Fibroblast of pulmonary artery (primary cell): Measurements from ENCODE around the gene SLX4.

Experiments used
- DNase-seq: peaks from one replicate; pipeline ENCODE4 v3.0.0-alpha.2; 2010; ENCODE audit warnings: low read depth
- H3K4me3 ChIP-seq: replicated peaks from 2 replicates; pipeline ENCODE4 v1.5.1; 2011; ENCODE audit warnings: low read depth, mild to moderate bottlenecking, control low read depth, low read length, moderate library complexity
- TF ChIP-seq, protein P1 (sequence below): IDR thresholded peaks from 2 replicates; pipeline ENCODE4 v1.5.1; 2011; ENCODE audit warnings: mild to moderate bottlenecking, control low read depth, low read length, inconsistent platforms; ENCODE audit errors: missing control alignments

SLX4 gene

GRCh38 chr16:3592559-3592958, 18.8 kb downstream of the SLX4 start:
- H3K4me3 ChIP-seq: no peak overlapping the region
- TF ChIP-seq, protein P1, sequence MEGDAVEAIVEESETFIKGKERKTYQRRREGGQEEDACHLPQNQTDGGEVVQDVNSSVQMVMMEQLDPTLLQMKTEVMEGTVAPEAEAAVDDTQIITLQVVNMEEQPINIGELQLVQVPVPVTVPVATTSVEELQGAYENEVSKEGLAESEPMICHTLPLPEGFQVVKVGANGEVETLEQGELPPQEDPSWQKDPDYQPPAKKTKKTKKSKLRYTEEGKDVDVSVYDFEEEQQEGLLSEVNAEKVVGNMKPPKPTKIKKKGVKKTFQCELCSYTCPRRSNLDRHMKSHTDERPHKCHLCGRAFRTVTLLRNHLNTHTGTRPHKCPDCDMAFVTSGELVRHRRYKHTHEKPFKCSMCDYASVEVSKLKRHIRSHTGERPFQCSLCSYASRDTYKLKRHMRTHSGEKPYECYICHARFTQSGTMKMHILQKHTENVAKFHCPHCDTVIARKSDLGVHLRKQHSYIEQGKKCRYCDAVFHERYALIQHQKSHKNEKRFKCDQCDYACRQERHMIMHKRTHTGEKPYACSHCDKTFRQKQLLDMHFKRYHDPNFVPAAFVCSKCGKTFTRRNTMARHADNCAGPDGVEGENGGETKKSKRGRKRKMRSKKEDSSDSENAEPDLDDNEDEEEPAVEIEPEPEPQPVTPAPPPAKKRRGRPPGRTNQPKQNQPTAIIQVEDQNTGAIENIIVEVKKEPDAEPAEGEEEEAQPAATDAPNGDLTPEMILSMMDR: no peak
- DNase-seq: no peak

GRCh38 chr16:3591991-3592390, 19.4 kb downstream of the SLX4 start:
- no peak for DNase-seq
- TF ChIP-seq, protein P1: no peak
- no peak overlapping the region for H3K4me3 ChIP-seq

DNA sequence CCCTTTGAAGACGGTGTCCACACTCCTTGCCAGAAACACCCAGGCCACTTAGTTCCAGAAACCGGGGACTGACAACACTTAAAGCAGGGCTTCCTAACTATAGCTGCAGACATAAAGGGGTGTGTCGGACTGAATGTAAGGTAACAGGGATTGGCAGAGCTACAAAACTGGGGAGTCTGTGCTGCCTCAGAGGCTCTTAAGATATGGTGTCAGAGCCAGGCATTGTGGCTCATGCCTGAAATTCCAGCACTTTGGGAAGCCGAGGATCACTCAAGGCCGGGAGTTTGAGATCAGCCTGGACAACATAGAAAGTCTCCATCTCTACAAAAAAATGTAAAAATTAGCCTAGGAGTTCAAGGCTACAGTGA, 20.0 kb downstream of the SLX4 start:
- TF ChIP-seq, protein P1: no peak
- H3K4me3 ChIP-seq: no peak overlapping the region
- no peak for DNase-seq

- H3K4me3 ChIP-seq: no peak overlapping the region
- DNase-seq: no peak
- TF ChIP-seq, protein P1: no peak
Observed at GRCh38 chr16:3590736-3591435, 20.5 kb downstream of the SLX4 start.

GRCh38 chr16:3589991-3590701, 21.3 kb downstream of the SLX4 start:
- H3K4me3 ChIP-seq: no peak overlapping the region
- TF ChIP-seq, protein P1: no peak
- DNase-seq: no peak

DNA sequence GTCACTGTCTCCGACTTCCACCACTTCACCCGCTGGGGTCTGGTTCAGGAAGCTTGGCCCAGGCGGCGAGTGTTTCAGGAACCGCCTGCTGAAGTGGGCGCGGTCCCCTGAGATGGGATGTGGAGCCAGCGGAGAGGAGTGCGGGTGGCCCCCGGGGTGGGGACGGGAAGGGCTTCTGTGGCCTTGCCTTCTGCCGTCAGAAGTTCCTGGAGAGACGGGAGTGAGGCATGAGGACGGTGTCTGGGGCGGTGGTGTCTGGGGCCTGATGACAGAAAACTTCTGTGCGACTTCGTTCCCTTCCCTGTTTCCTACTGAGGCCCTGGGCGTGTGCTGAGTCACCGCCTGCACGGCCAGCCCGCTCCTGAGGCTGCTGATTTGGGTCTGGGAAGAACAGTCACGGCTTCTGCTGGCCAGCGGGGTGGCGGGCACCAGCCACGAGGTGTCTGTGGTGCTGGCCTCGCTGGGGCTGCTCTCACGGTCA, 21.9 kb downstream of the SLX4 start:
- TF ChIP-seq, protein P1: no peak
- DNase-seq: no peak
- H3K4me3 ChIP-seq: no peak overlapping the region
